H9 (cell line): ENCODE results near the gene RLBP1. TPM values are rescaled to one million over a fixed set of nuclear protein-coding genes. Genes with fewer than 3 reads are reported as not detected.

Source experiments
- DNase-seq: peaks from one replicate; pipeline ENCODE4 v3.0.0-alpha.2; 2017
- H2AFZ ChIP-seq: one replicate; pipeline ENCODE4 v1.6.1; 2013; ENCODE audit warnings: mild to moderate bottlenecking, low read length, control low read depth, moderate library complexity
- H2AK5ac ChIP-seq: 2 replicates; pipeline ENCODE4 v1.6.1; 2013; ENCODE audit warnings: low read length, control low read depth, mixed read lengths; ENCODE audit not compliant: insufficient read length
- H2BK120ac ChIP-seq: one replicate; pipeline ENCODE4 v1.6.1; 2013; ENCODE audit warnings: low read depth, mild to moderate bottlenecking, low read length, control low read depth, inconsistent platforms; ENCODE audit not compliant: poor library complexity, severe bottlenecking
- H2BK12ac ChIP-seq: 2 replicates; pipeline ENCODE4 v1.6.1; 2013; ENCODE audit warnings: low read length, control low read depth, mixed read lengths, low read depth; ENCODE audit not compliant: insufficient read length
- H2BK15ac ChIP-seq: 2 replicates; pipeline ENCODE4 v1.6.1; 2013; ENCODE audit warnings: low read depth, low read length, control low read depth
- H2BK20ac ChIP-seq: one replicate; pipeline ENCODE4 v1.6.1; 2013; ENCODE audit warnings: low read depth, mild to moderate bottlenecking, low read length, control low read depth, inconsistent platforms; ENCODE audit not compliant: poor library complexity, severe bottlenecking
- H2BK5ac ChIP-seq: 2 replicates; pipeline ENCODE4 v1.6.1; 2013; ENCODE audit warnings: low read length, control low read depth, mixed read lengths; ENCODE audit not compliant: insufficient read length
- H3K14ac ChIP-seq: 2 replicates; pipeline ENCODE4 v1.6.1; 2013; ENCODE audit warnings: low read length, control low read depth; ENCODE audit not compliant: insufficient read depth
- H3K18ac ChIP-seq: 2 replicates; pipeline ENCODE4 v1.6.1; 2013; ENCODE audit warnings: low read depth, mild to moderate bottlenecking, mixed read lengths, low read length, control low read depth; ENCODE audit not compliant: insufficient read length
- H3K23ac ChIP-seq: 2 replicates; pipeline ENCODE4 v1.6.1; 2013; ENCODE audit warnings: low read length, control low read depth, mixed read lengths, low read depth; ENCODE audit not compliant: insufficient read length
- H3K23me2 ChIP-seq: 2 replicates; pipeline ENCODE4 v1.6.1; 2013; ENCODE audit warnings: low read depth, mild to moderate bottlenecking, mixed read lengths, low read length, control low read depth; ENCODE audit not compliant: insufficient read length, poor library complexity, severe bottlenecking
- H3K27ac ChIP-seq: 2 replicates; pipeline ENCODE4 v1.5.1; 2013; ENCODE audit warnings: low read length, control low read depth, mixed read lengths, low read depth; ENCODE audit not compliant: insufficient read length
- H3K27me3 ChIP-seq: 2 replicates; pipeline ENCODE4 v1.6.1; 2013; ENCODE audit warnings: low read length, control low read depth, inconsistent platforms; ENCODE audit not compliant: insufficient read depth
- H3K4ac ChIP-seq: 2 replicates; pipeline ENCODE4 v1.6.1; 2013; ENCODE audit warnings: low read depth, mild to moderate bottlenecking, control low read depth, inconsistent platforms, low read length, moderate library complexity
- H3K4me1 ChIP-seq: 2 replicates; pipeline ENCODE4 v1.6.1; 2013; ENCODE audit warnings: low read length, control low read depth, inconsistent platforms; ENCODE audit not compliant: insufficient read depth
- H3K4me2 ChIP-seq: 2 replicates; pipeline ENCODE4 v1.6.1; 2013; ENCODE audit warnings: low read length, control low read depth, mixed read lengths; ENCODE audit not compliant: insufficient read length, insufficient read depth
- H3K56ac ChIP-seq: 2 replicates; pipeline ENCODE4 v1.6.1; 2013; ENCODE audit warnings: low read depth, mild to moderate bottlenecking, mixed read lengths, low read length, control low read depth; ENCODE audit not compliant: insufficient read length
- H3K79me1 ChIP-seq: 2 replicates; pipeline ENCODE4 v1.6.1; 2013; ENCODE audit warnings: low read depth, mild to moderate bottlenecking, moderate library complexity, low read length, control low read depth, inconsistent platforms; ENCODE audit not compliant: insufficient read depth, poor library complexity, severe bottlenecking
- H3K79me2 ChIP-seq: 2 replicates; pipeline ENCODE4 v1.6.1; 2013; ENCODE audit warnings: low read length, control low read depth, inconsistent platforms; ENCODE audit not compliant: insufficient read depth
- H3K9ac ChIP-seq: 2 replicates; pipeline ENCODE4 v1.6.1; 2013; ENCODE audit warnings: low read length, control low read depth, mixed read lengths; ENCODE audit not compliant: insufficient read length; ENCODE audit errors: extremely low read depth
- H3K9me3 ChIP-seq: one replicate; pipeline ENCODE4 v1.6.1; 2013; ENCODE audit warnings: low read depth, low read length, inconsistent platforms; ENCODE audit not compliant: control insufficient read depth
- H3T11ph ChIP-seq: one replicate; pipeline ENCODE4 v1.6.1; 2013; ENCODE audit warnings: mild to moderate bottlenecking, low read length, control low read depth, inconsistent platforms
- H4K20me1 ChIP-seq: one replicate; pipeline ENCODE4 v1.6.1; 2013; ENCODE audit not compliant: control insufficient read depth, insufficient read length, insufficient read depth
- H4K5ac ChIP-seq: 2 replicates; pipeline ENCODE4 v1.6.1; 2013; ENCODE audit warnings: low read depth, mild to moderate bottlenecking, mixed read lengths, low read length, control low read depth; ENCODE audit not compliant: insufficient read length
- H4K8ac ChIP-seq: replicated peaks from 2 replicates; pipeline ENCODE4 v1.6.1; 2013; ENCODE audit warnings: low read length, control low read depth, mixed read lengths, low read depth; ENCODE audit not compliant: insufficient read length
- H4K91ac ChIP-seq: 2 replicates; pipeline ENCODE4 v1.6.1; 2013; ENCODE audit warnings: low read depth, mild to moderate bottlenecking, moderate library complexity, mixed read lengths, low read length, control low read depth; ENCODE audit not compliant: insufficient read length
- H3K27ac Mint-ChIP-seq, 3 experiments: 2 replicates in 2 of 3; 3 replicates in 1 of 3; pipeline ENCODE4 v1.8.0; 2020 to 2021; ENCODE audit warnings: mixed read lengths in 3 of 3, mild to moderate bottlenecking in 1 of 3, moderate library complexity in 1 of 3
- H3K27me3 Mint-ChIP-seq: 2 replicates; pipeline ENCODE4 v1.8.0; 2021; ENCODE audit warnings: low read depth, mild to moderate bottlenecking, moderate library complexity, mixed read lengths
- H3K36me3 Mint-ChIP-seq, 3 experiments: 2 replicates in 2 of 3; 3 replicates in 1 of 3; pipeline ENCODE4 v1.8.0; 2020 to 2021; ENCODE audit warnings: low read depth in 3 of 3, mixed read lengths in 3 of 3; ENCODE audit not compliant: insufficient read depth in 1 of 3
- H3K4me1 Mint-ChIP-seq, 2 experiments: 2 replicates each; pipeline ENCODE4 v1.8.0; 2020; ENCODE audit warnings: mixed read lengths in 2 of 2
- H3K4me3 Mint-ChIP-seq, 2 experiments: 2 replicates in 1 of 2; 3 replicates in 1 of 2; pipeline ENCODE4 v1.8.0; 2020 to 2021; ENCODE audit warnings: mild to moderate bottlenecking in 2 of 2, mixed read lengths in 2 of 2, moderate library complexity in 1 of 2
- H3K9me3 Mint-ChIP-seq, 2 experiments: 2 replicates in 1 of 2; 3 replicates in 1 of 2; pipeline ENCODE4 v1.8.0; 2020; ENCODE audit warnings: mild to moderate bottlenecking in 2 of 2, mixed read lengths in 2 of 2, moderate library complexity in 1 of 2
- WGBS: extraction: QIAGEN DNeasy Blood & Tissue Kit; methylation state at CpG from one replicate; pipeline ENCODE4 v1.1.7; 2013; ENCODE audit warnings: missing lambda C conversion rate, low lambda C conversion rate, mixed read lengths; ENCODE audit not compliant: insufficient read length; ENCODE audit errors: extremely low coverage; 5-methylcytosine and 5-hydroxymethylcytosine counted together
- total RNA-seq: library from RNA; stranded (reverse); gene quantifications from 2 replicates; pipeline ENCODE4 v1.2.1, GENCODE V29; 2021
- TF ChIP-seq, protein P1 (sequence below): fragments of 200-600 bp; sonication (generic); conservative IDR thresholded peaks from 3 replicates; pipeline ENCODE4 v1.8.0; 2021; ENCODE audit warnings: antibody characterized with exemption, mild to moderate bottlenecking

RLBP1 gene
- total RNA-seq, 1 experiment from 2014 or later: not detected

DNA sequence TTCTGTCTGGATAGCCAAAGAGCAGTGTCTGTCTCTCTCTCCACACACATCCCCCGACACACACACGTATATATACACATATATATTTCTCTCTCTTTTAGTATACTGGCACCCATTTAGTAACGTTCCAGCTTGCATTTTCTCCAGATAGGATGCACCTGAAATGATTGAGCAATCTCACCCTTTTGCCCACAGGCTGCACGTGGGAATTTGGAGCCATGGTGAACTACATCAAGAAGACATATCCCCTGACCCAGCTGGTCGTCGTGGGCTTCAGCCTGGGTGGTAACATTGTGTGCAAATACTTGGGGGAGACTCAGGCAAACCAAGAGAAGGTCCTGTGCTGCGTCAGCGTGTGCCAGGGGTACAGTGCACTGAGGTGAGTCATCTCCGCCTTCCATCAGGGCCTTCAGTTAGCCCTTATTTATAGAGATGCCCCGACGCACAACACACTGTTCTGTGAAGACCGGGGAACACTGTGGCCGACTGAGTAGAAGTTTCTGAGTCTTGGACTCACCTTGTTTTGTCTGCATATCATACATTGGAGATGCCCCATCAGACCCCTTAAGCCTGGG, 45.7 kb downstream of the RLBP1 start:
- H3K79me1 ChIP-seq: no peaks in the 10 kb centered on the region
- no peak overlapping the region for H2BK12ac ChIP-seq
- H2BK15ac ChIP-seq: no peak overlapping the region
- H3K23ac ChIP-seq: no peak overlapping the region
- H3K9me3 Mint-ChIP-seq: no peaks in the 10 kb centered on the region
- H3K18ac ChIP-seq: no peak overlapping the region
- H3K27ac ChIP-seq: no peak overlapping the region
- no peaks in the 10 kb centered on the region; a peak in 1 of 7 replicates for H3K36me3 Mint-ChIP-seq
- peaks cover 3 to 7% of the 10 kb centered on the region in 2 experiments; a peak in 3 of 4 replicates for H3K4me1 Mint-ChIP-seq
- H3K4me2 ChIP-seq: no peak overlapping the region
- H4K5ac ChIP-seq: no peak overlapping the region
- H2BK120ac ChIP-seq: no peak overlapping the region
- H2BK5ac ChIP-seq: no peak overlapping the region
- H3K23me2 ChIP-seq: no peaks in the 10 kb centered on the region
- no peak overlapping the region for H4K8ac ChIP-seq
- H3K9me3 ChIP-seq: no peaks in the 10 kb centered on the region
- no peak overlapping the region for H2BK20ac ChIP-seq
- no peaks in the 10 kb centered on the region for H3K27me3 ChIP-seq
- no peaks in the 10 kb centered on the region for H4K20me1 ChIP-seq
- H3K4ac ChIP-seq: no peak overlapping the region
- no peaks in the 10 kb centered on the region for H3K4me1 ChIP-seq
- H3K4me3 Mint-ChIP-seq: no peak overlapping the region
- H3T11ph ChIP-seq: no peak overlapping the region
- no peak overlapping the region for H3K14ac ChIP-seq
- H3K79me2 ChIP-seq: no peaks in the 10 kb centered on the region
- no peak overlapping the region for H3K56ac ChIP-seq
- H3K9ac ChIP-seq: no peak overlapping the region
- no CpG with 5 or more reads among the region's 13 CpGs for WGBS
- H2AK5ac ChIP-seq: no peak overlapping the region
- no peak overlapping the region for H4K91ac ChIP-seq
- H2AFZ ChIP-seq: no peak overlapping the region
- TF ChIP-seq, protein P1, sequence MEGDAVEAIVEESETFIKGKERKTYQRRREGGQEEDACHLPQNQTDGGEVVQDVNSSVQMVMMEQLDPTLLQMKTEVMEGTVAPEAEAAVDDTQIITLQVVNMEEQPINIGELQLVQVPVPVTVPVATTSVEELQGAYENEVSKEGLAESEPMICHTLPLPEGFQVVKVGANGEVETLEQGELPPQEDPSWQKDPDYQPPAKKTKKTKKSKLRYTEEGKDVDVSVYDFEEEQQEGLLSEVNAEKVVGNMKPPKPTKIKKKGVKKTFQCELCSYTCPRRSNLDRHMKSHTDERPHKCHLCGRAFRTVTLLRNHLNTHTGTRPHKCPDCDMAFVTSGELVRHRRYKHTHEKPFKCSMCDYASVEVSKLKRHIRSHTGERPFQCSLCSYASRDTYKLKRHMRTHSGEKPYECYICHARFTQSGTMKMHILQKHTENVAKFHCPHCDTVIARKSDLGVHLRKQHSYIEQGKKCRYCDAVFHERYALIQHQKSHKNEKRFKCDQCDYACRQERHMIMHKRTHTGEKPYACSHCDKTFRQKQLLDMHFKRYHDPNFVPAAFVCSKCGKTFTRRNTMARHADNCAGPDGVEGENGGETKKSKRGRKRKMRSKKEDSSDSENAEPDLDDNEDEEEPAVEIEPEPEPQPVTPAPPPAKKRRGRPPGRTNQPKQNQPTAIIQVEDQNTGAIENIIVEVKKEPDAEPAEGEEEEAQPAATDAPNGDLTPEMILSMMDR: no peak
- DNase-seq: no peak
- no peaks in the 10 kb centered on the region for H3K27me3 Mint-ChIP-seq
- no peak overlapping the region; a peak in 1 of 7 replicates for H3K27ac Mint-ChIP-seq
